Progenitor cell of endocrine pancreas (in vitro differentiated cells): ENCODE data around the gene HAVCR2. TPM values are rescaled to one million over a fixed set of nuclear protein-coding genes. Genes with fewer than 3 reads are reported as not detected.

Experiments used
- DNase-seq: peaks from one replicate; pipeline ENCODE4 v3.0.0; 2021; ENCODE audit warnings: low spot score; ENCODE audit not compliant: unreplicated experiment
- H3K27ac Mint-ChIP-seq: 2 replicates; pipeline ENCODE4 v1.8.0; 2021; ENCODE audit warnings: mild to moderate bottlenecking, moderate library complexity, mixed read lengths
- H3K27me3 Mint-ChIP-seq: 2 replicates; pipeline ENCODE4 v1.8.0; 2021; ENCODE audit warnings: mixed read lengths
- H3K36me3 Mint-ChIP-seq: 2 replicates; pipeline ENCODE4 v1.8.0; 2022; ENCODE audit warnings: mixed read lengths; ENCODE audit not compliant: insufficient read depth
- H3K4me1 Mint-ChIP-seq: 2 replicates; pipeline ENCODE4 v1.8.0; 2021; ENCODE audit warnings: low read depth, mixed read lengths
- H3K4me3 Mint-ChIP-seq: 2 replicates; pipeline ENCODE4 v1.8.0; 2021; ENCODE audit warnings: low read depth, mild to moderate bottlenecking, moderate library complexity, mixed read lengths
- H3K9me3 Mint-ChIP-seq: 2 replicates; pipeline ENCODE4 v1.8.0; 2021; ENCODE audit warnings: low read depth, mixed read lengths
- CTCF ChIP-seq: fragments of 200-600 bp; sonication (generic); IDR thresholded peaks from one replicate; pipeline ENCODE4 v1.5.0; 2021; ENCODE audit warnings: antibody characterized with exemption, mild to moderate bottlenecking; ENCODE audit not compliant: unreplicated experiment
- long read RNA-seq: library from polyadenylated mRNA; unstranded; transcript quantifications from one replicate; pipeline ENCODE4 v2.0.0, GENCODE V29; 2020
- total RNA-seq: library from RNA; stranded (reverse); gene quantifications from 2 replicates; pipeline ENCODE4 v1.2.1, GENCODE V29; 2021

Gene HAVCR2
- total RNA-seq = 0.17 and 0.62 TPM in 2 replicates
- long read RNA-seq = 0 reads

GRCh38 chr5:157108976-157109375 is at the start of gene HAVCR2:
Gene HAVCR2 (minus strand): TSS chr5:157109044. CDS start chr5:157108983, 61 bp downstream.
- H3K4me1 Mint-ChIP-seq = peaks cover 2% of the 10 kb centered on the region
- no peak for DNase-seq
- H3K27me3 Mint-ChIP-seq = no peaks in the 10 kb centered on the region
- no peak within 1 kb of the TSS for H3K27ac Mint-ChIP-seq
- no peak for TF ChIP-seq CTCF
- H3K4me3 Mint-ChIP-seq = no peak within 1 kb of the TSS
- H3K36me3 Mint-ChIP-seq = no peaks in the 10 kb centered on the region
- no peaks in the 10 kb centered on the region for H3K9me3 Mint-ChIP-seq

- no peak for TF ChIP-seq CTCF
- no peaks in the 10 kb centered on the region for H3K4me1 Mint-ChIP-seq
- peaks cover 3% of the 10 kb centered on the region for H3K27me3 Mint-ChIP-seq
- no peak overlapping the region for H3K4me3 Mint-ChIP-seq
- DNase-seq = no peak
- no peaks in the 10 kb centered on the region for H3K36me3 Mint-ChIP-seq
- no peak overlapping the region for H3K27ac Mint-ChIP-seq
- H3K9me3 Mint-ChIP-seq = no peaks in the 10 kb centered on the region
These were observed 48.5 kb upstream of the HAVCR2 start for GRCh38 chr5:157157293-157157891.

- Mint-ChIP-seq H3K27me3 (peaks cover 3% of the 10 kb centered on the region), H3K4me3 (no peak overlapping the region)
These were observed 46.5 kb upstream of the HAVCR2 start for GRCh38 chr5:157155297-157155696.

GRCh38 chr5:157150995-157151394 is 42.2 kb upstream of the HAVCR2 start:
- no peak for TF ChIP-seq CTCF
- Mint-ChIP-seq H3K9me3 (no peaks in the 10 kb centered on the region), H3K4me3 (no peak overlapping the region), H3K4me1 (peaks cover 3% of the 10 kb centered on the region), H3K27me3 (no peaks in the 10 kb centered on the region), H3K36me3 (no peaks in the 10 kb centered on the region), H3K27ac (no peak overlapping the region)
- no peak for DNase-seq

More at GRCh38 chr5:157155297-157155696, 46.5 kb upstream of the HAVCR2 start:
- Mint-ChIP-seq H3K27ac (no peak overlapping the region), H3K36me3 (no peaks in the 10 kb centered on the region), H3K4me1 (no peaks in the 10 kb centered on the region), H3K9me3 (no peaks in the 10 kb centered on the region)
- TF ChIP-seq CTCF = no peak
- no peak for DNase-seq

- Mint-ChIP-seq H3K27ac (no peak overlapping the region), H3K27me3 (no peaks in the 10 kb centered on the region), H3K4me1 (peaks cover 3% of the 10 kb centered on the region), H3K9me3 (no peaks in the 10 kb centered on the region), H3K4me3 (no peak overlapping the region), H3K36me3 (no peaks in the 10 kb centered on the region)
- TF ChIP-seq CTCF = peak; percentile 92
- peak; percentile 36 for DNase-seq
These were observed 40.1 kb upstream of the HAVCR2 start for GRCh38 chr5:157148734-157149615.
